NCI-H524 (cell line): ENCODE results near the gene CARNS1.

Experiments
- DNase-seq, 2 experiments: peaks; one replicate each; lab custom pipeline; 2025; lab: John Stamatoyannopoulos, UW

The CARNS1 gene

GRCh38 chr11:67415501-67416304 is at the start of gene CARNS1:
TSS of gene CARNS1 (plus strand) at chr11:67415678. CDS start at chr11:67416200, 522 bp downstream.
- no peak for DNase-seq

- no peak for DNase-seq
Observed at GRCh38 chr11:67365736-67366444, 49.6 kb upstream of the CARNS1 start.

GRCh38 chr11:67366546-67366945 is 48.9 kb upstream of the CARNS1 start:
- DNase-seq: no peak

GRCh38 chr11:67366961-67367760 is 48.3 kb upstream of the CARNS1 start:
- no peak for DNase-seq

GRCh38 chr11:67367761-67368227 is 47.7 kb upstream of the CARNS1 start:
- DNase-seq: peak in 1 of 2 experiments; percentile 50

- DNase-seq: no peak
Observed at GRCh38 chr11:67368621-67369020, 46.9 kb upstream of the CARNS1 start.

- DNase-seq: no peak
Observed at GRCh38 chr11:67369275-67369674, 46.2 kb upstream of the CARNS1 start.

GRCh38 chr11:67369801-67370284 is 45.6 kb upstream of the CARNS1 start:
- no peak for DNase-seq

GRCh38 chr11:67370351-67371076 is 45.0 kb upstream of the CARNS1 start:
- DNase-seq: no peak

- peak in 1 of 2 experiments; percentile 24 for DNase-seq
Observed at GRCh38 chr11:67371189-67371910, 44.1 kb upstream of the CARNS1 start.

- no peak for DNase-seq
Observed at GRCh38 chr11:67371911-67372320, 43.6 kb upstream of the CARNS1 start.

- no peak for DNase-seq
Observed at GRCh38 chr11:67372321-67372992, 43.0 kb upstream of the CARNS1 start.

- no peak for DNase-seq
Observed at GRCh38 chr11:67372993-67373647, 42.4 kb upstream of the CARNS1 start, which contains the start of gene CLCF1. TSS of gene CLCF1 (minus strand) at chr11:67373598. CDS start at chr11:67373539, 59 bp downstream.

GRCh38 chr11:67373648-67374570 is 41.6 kb upstream of the CARNS1 start:
- peak; percentile 27 to 61 for DNase-seq

- DNase-seq: no peak
Observed at GRCh38 chr11:67374571-67375281, 40.8 kb upstream of the CARNS1 start.

- DNase-seq: no peak
Observed at GRCh38 chr11:67375320-67376055, 40.0 kb upstream of the CARNS1 start.
